HepG2 (cell line): ENCODE results near the gene AADACL4. TPM values are rescaled to one million over a fixed set of nuclear protein-coding genes. Genes with fewer than 3 reads are reported as not detected.

ENCODE experiments used
- ATAC-seq: fragments of 200-7000 bp; cut with Tn5 transposase; 3 replicates; pipeline ENCODE4 v1.9.1; 2020; ENCODE audit warnings: mild to moderate bottlenecking, moderate library complexity
- BruUV-seq: library from RNA; stranded (reverse); fragments of 400-500 nt; replicated peaks from 2 replicates; lab custom pipeline; 2021; lab: Mats Ljungman, UMichigan
- CTCF ChIA-PET: fragments of 300-600 bp; formaldehyde crosslinking; extraction: SDS; loops from one replicate; lab custom pipeline; 2021; ENCODE audit warnings: low total read pairs, inconsistent platforms, low intra/inter-chr PET ratio; lab: Yijun Ruan, JAX
- POLR2A ChIA-PET: fragments of 350-600 bp; sonication (Branson Sonifier 250); formaldehyde crosslinking; loops from one replicate; lab custom pipeline; 2020; ENCODE audit warnings: antibody characterized with exemption, inconsistent platforms; lab: Yijun Ruan, JAX
- DNase-seq: peaks from one replicate; pipeline ENCODE4 v3.0.0-alpha.2; 2015; ENCODE audit warnings: low spot score
- FAIRE-seq: peaks from 3 replicates; lab custom pipeline; 2011; peaks lifted over from hg19 to GRCh38; lab: Jason Lieb, UNC
- H2AFZ ChIP-seq: one replicate; pipeline ENCODE4 v1.6.1; 2011; ENCODE audit warnings: low read length, inconsistent platforms
- H3K27ac ChIP-seq: fragments of 300-600 bp; 3 replicates; pipeline ENCODE4 v1.8.0; 2011; ENCODE audit warnings: mixed run types, mild to moderate bottlenecking, mixed read lengths, low read length, inconsistent platforms; ENCODE audit not compliant: insufficient read depth; ENCODE audit errors: extremely low read length
- H3K27me3 ChIP-seq, 2 experiments: fragments of 200-600 bp in 1 of 2; 2 replicates in 1 of 2; 3 replicates in 1 of 2; pipeline versions ENCODE4 v1.6.0 to v1.8.0; 2011; ENCODE audit warnings: low read length in 2 of 2, mild to moderate bottlenecking in 2 of 2, moderate library complexity in 2 of 2, inconsistent platforms in 1 of 2; ENCODE audit not compliant: insufficient read depth in 2 of 2, control insufficient read depth in 1 of 2
- H3K36me3 ChIP-seq, 2 experiments: fragments of 200-600 bp in 1 of 2; replicated peaks in 1 of 2; 2 replicates in 1 of 2; 3 replicates in 1 of 2; pipeline versions ENCODE4 v1.5.1 to v1.8.0; 2011; ENCODE audit warnings: low read length in 2 of 2, inconsistent platforms in 1 of 2; ENCODE audit not compliant: insufficient read depth in 2 of 2, control insufficient read depth in 1 of 2
- H3K4me1 ChIP-seq: 2 replicates; pipeline ENCODE4 v1.5.1; 2012; ENCODE audit warnings: low read length, inconsistent platforms; ENCODE audit not compliant: insufficient read depth
- H3K4me2 ChIP-seq: 2 replicates; pipeline ENCODE4 v1.6.0; 2011; ENCODE audit warnings: low read depth, low read length, inconsistent platforms
- H3K4me3 ChIP-seq, 3 experiments: fragments of 200-600 bp in 1 of 3; sonication (generic), shearing (Covaris generic) in 1 of 3; replicated peaks in 1 of 3; 2 replicates each; pipeline ENCODE4 v1.5.1; 2011 to 2016; ENCODE audit warnings: low read length in 3 of 3, inconsistent platforms in 2 of 3, low read depth in 2 of 3, mild to moderate bottlenecking in 2 of 3, control low read depth in 1 of 3, mixed read lengths in 1 of 3; ENCODE audit not compliant: insufficient read depth in 1 of 3
- H3K79me2 ChIP-seq: one replicate; pipeline ENCODE4 v1.6.1; 2011; ENCODE audit warnings: low read length, inconsistent platforms; ENCODE audit not compliant: insufficient read depth
- H3K9ac ChIP-seq: 2 replicates; pipeline ENCODE4 v1.6.0; 2011; ENCODE audit warnings: mild to moderate bottlenecking, low read depth, low read length, inconsistent platforms; ENCODE audit not compliant: insufficient read depth
- H3K9me3 ChIP-seq: 2 replicates; pipeline ENCODE4 v1.5.1; 2012; ENCODE audit warnings: mild to moderate bottlenecking, low read length
- H4K20me1 ChIP-seq: 2 replicates; pipeline ENCODE4 v1.6.0; 2011; ENCODE audit warnings: inconsistent platforms, mild to moderate bottlenecking, low read length, moderate library complexity; ENCODE audit not compliant: insufficient read depth
- ATF7-NPFF ChIP-seq: sonication (generic); formaldehyde crosslinking; IDR thresholded peaks from 2 replicates; pipeline ENCODE4 v1.8.1; 2023; ENCODE audit warnings: mild to moderate bottlenecking, low read depth, missing genetic modification reagents, moderate library complexity
- FOXA1 ChIP-seq, 2 experiments: fragments of 450-650 bp in 1 of 2; sonication (generic) in 1 of 2; formaldehyde crosslinking in 1 of 2; IDR thresholded peaks; 2 replicates each; pipeline versions ENCODE4 v1.4.0 to v1.6.1; 2016 to 2020; ENCODE audit warnings: missing genetic modification reagents in 1 of 2
- SOX13 ChIP-seq, 3 experiments: fragments of 450-650 bp in 1 of 3; sonication (generic) in 1 of 3; formaldehyde crosslinking in 1 of 3; IDR thresholded peaks in 2 of 3; conservative IDR thresholded peaks in 1 of 3; 2 replicates each; pipeline versions ENCODE4 v1.5.0 to v1.6.1; 2016 to 2020; ENCODE audit warnings: antibody characterized with exemption in 1 of 3, mild to moderate bottlenecking in 1 of 3, missing compliant biosample characterization in 1 of 3, missing genetic modification reagents in 1 of 3, moderate library complexity in 1 of 3
- ZC3H13 ChIP-seq: sonication (generic); formaldehyde crosslinking; IDR thresholded peaks from 2 replicates; pipeline ENCODE4 v1.8.1; 2023; ENCODE audit warnings: mild to moderate bottlenecking, missing genetic modification reagents, moderate library complexity
- ZNF160 ChIP-seq: sonication (generic); formaldehyde crosslinking; IDR thresholded peaks from 2 replicates; pipeline ENCODE4 v1.8.0; 2022; ENCODE audit warnings: mild to moderate bottlenecking, inconsistent platforms, missing genetic modification reagents
- ZNF251 ChIP-seq: sonication (generic); formaldehyde crosslinking; IDR thresholded peaks from 2 replicates; pipeline ENCODE4 v1.9.0; 2021; ENCODE audit warnings: mild to moderate bottlenecking, missing genetic modification reagents
- ZNF317 ChIP-seq: sonication (generic); formaldehyde crosslinking; IDR thresholded peaks from 2 replicates; pipeline ENCODE4 v1.5.0; 2020; ENCODE audit warnings: mild to moderate bottlenecking, missing genetic modification reagents
- WGBS: methylation state at CpG from one replicate; pipeline ENCODE4 v1.1.6; 2017; ENCODE audit warnings: low lambda C conversion rate; 5-methylcytosine and 5-hydroxymethylcytosine counted together
- in situ Hi-C: cut with HindIII; loops from 2 replicates; pipeline ENCODE4 v1.10.0; 2017; ENCODE audit warnings: low pct_unique_long_range_greater_than_20kb; ENCODE audit not compliant: extremely low pct_ligation_motif_present
- intact Hi-C: fragments of 100-400 bp; cut with micrococcal nuclease; formaldehyde crosslinking; loops from one replicate; pipeline ENCODE4 v1.10.0; 2022; ENCODE audit not compliant: unreplicated experiment
- polyA plus RNA-seq, 8 experiments: library from polyadenylated mRNA; depleted of rRNA in 3 of 8; stranded (reverse) in 7 of 8; unstranded in 1 of 8; fragments of >200 nt; fragmentation: Illumina TruSeq in 4 of 8; extraction: Trizol in 4 of 8; gene quantifications; 2 replicates each; pipeline versions ENCODE4 v1.2.1 to v1.2.3, GENCODE V29; 2011 to 2016; ENCODE audit warnings: low read depth in 4 of 8, missing spikeins in 1 of 8, mixed read lengths in 1 of 8; ENCODE audit not compliant: insufficient read depth in 1 of 8
- total RNA-seq, 5 experiments: library from RNA; depleted of rRNA; stranded (reverse); fragments of >200 nt; fragmentation: Illumina TruSeq; extraction: Trizol; gene quantifications; 2 replicates each; pipeline ENCODE4 v1.2.3, GENCODE V29; 2016; ENCODE audit warnings: low read depth in 1 of 5
- TF ChIP-seq, protein P1 (sequence below): sonication (generic); formaldehyde crosslinking; conservative IDR thresholded peaks from 2 replicates; pipeline ENCODE4 v1.8.0; 2022; ENCODE audit warnings: mild to moderate bottlenecking, moderate library complexity, missing genetic modification reagents
- TF ChIP-seq, protein P2 (sequence below): sonication (generic); formaldehyde crosslinking; IDR thresholded peaks from 2 replicates; pipeline ENCODE4 v1.4.0; 2020; ENCODE audit warnings: missing genetic modification reagents

The AADACL4 gene
- total and polyA plus RNA-seq, 2 of the 13 experiments (the other 11 are each of a cell fraction or from before 2014, with no cell fraction given): not detected

DNA sequence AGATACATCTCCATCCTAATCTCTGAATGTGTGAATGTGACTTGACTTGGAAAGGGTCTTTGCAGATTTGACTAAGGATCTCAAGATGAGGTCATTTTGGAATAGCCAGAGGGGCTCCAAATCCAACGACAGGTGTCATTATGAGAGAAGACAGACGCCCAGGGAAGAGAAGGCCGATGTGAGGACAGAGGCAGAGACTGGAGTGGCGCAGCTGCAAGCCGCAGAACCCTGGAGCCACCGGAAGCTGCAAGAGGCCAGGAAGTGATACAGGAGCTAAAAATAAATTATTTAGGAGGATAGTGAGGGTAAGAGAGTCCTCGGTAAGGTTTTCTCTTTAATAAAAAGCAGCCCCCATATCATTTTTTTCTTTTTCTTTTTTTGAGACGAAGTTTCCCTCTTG lies 9.7 kb upstream of the AADACL4 start:
- H4K20me1 ChIP-seq: no peaks in the 10 kb centered on the region
- peaks cover 12% of the 10 kb centered on the region for H3K4me1 ChIP-seq
- H3K79me2 ChIP-seq: no peaks in the 10 kb centered on the region
- POLR2A ChIA-PET: interaction anchor here (1.2 kb wide), 1 partner anchor 15 kb away, joined by 3 read pairs; no protein-coding TSS in a partner anchor
- TF ChIP-seq ZNF160 (CRISPR knock-in tag): no peak
- FAIRE-seq (no peak), ATAC-seq (no peak), DNase-seq (no peak)
- H3K27ac ChIP-seq: no peak overlapping the region
- no peaks in the 10 kb centered on the region for H3K36me3 ChIP-seq
- H3K9ac ChIP-seq: no peak overlapping the region
- no peak overlapping the region for H3K4me3 ChIP-seq
- H2AFZ ChIP-seq: no peak overlapping the region
- H3K4me2 ChIP-seq: no peak overlapping the region
- WGBS: 56% methylated on average over 8 of the region's 8 CpGs
- no TSS peak for BruUV-seq
- peaks cover 0 to 11% of the 10 kb centered on the region in 2 experiments; a peak in 2 of 5 replicates for H3K27me3 ChIP-seq
- peaks cover 4% of the 10 kb centered on the region; the same call in 1 of the 2 replicates for H3K9me3 ChIP-seq
- CTCF ChIA-PET: no interaction called here
- intact Hi-C loops (no loop called here), in situ Hi-C loops (no loop called here)

DNA sequence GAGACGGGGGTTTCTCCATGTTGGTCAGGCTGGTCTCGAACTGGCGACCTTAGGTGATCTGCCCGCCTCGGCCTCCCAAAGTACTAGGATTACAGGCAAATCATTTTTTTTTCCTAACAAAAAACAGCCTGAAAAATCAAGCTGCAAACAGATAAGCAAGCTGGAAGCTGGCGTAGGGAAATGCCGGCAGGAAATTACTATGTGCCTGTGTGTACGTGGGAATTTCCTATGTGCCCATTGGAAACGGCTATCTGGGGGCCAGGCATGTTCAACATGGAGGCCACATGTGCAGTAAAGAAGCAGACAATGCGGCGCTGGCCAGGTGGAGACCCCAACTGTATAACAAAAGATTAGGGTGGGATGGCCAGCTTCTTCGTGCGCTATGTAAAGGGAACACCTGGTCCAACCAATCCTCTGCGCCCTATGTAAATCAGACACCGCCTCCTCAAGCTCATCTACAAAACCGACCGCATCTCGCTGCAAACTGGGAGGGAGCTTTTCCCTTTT lies 9.1 kb upstream of the AADACL4 start:
- WGBS: 74% methylated on average over 14 of the region's 18 CpGs
- no TSS peak for BruUV-seq

More for the DNA sequence above, 9.1 kb upstream of the AADACL4 start:
- intact Hi-C loops (no loop called here), in situ Hi-C loops (no loop called here)
- Histone ChIP-seq H2AFZ (no peak overlapping the region), H3K27me3 (peaks cover 0 to 11% of the 10 kb centered on the region in 2 experiments; a peak in 1 of 5 replicates), H3K36me3 (no peaks in the 10 kb centered on the region), H3K4me1 (peaks cover 12% of the 10 kb centered on the region), H3K9ac (no peak overlapping the region), H3K79me2 (no peaks in the 10 kb centered on the region), H3K4me3 (no peak overlapping the region), H3K9me3 (peaks cover 10% of the 10 kb centered on the region), H3K4me2 (no peak overlapping the region), H4K20me1 (no peaks in the 10 kb centered on the region), H3K27ac (no peak overlapping the region)
- ChIA-PET CTCF (no interaction called here), POLR2A (interaction anchor here (1.2 kb wide), 1 partner anchor 16 kb away, joined by 3 read pairs; no protein-coding TSS in a partner anchor)
- no peak for DNase-seq
- no peak for FAIRE-seq
- TF ChIP-seq, protein P1, sequence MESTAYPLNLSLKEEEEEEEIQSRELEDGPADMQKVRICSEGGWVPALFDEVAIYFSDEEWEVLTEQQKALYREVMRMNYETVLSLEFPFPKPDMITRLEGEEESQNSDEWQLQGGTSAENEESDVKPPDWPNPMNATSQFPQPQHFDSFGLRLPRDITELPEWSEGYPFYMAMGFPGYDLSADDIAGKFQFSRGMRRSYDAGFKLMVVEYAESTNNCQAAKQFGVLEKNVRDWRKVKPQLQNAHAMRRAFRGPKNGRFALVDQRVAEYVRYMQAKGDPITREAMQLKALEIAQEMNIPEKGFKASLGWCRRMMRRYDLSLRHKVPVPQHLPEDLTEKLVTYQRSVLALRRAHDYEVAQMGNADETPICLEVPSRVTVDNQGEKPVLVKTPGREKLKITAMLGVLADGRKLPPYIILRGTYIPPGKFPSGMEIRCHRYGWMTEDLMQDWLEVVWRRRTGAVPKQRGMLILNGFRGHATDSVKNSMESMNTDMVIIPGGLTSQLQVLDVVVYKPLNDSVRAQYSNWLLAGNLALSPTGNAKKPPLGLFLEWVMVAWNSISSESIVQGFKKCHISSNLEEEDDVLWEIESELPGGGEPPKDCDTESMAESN (CRISPR knock-in tag): no peak
- TF ChIP-seq ZC3H13 (CRISPR knock-in tag) (no peak), SOX13 (IDR thresholded peaks at IDR 0.05) (no peak), SOX13 (CRISPR knock-in tag; conservative IDR thresholded peaks at IDR 0.05 in 1 of 2, IDR thresholded peaks at IDR 0.05 in 1 of 2) (no peak), FOXA1 (IDR thresholded peaks at IDR 0.05) (no peak), FOXA1 (CRISPR knock-in tag; IDR thresholded peaks at IDR 0.05) (no peak), ATF7-NPFF (no peak), ZNF317 (CRISPR knock-in tag) (no peak), ZNF251 (CRISPR knock-in tag) (no peak)
- TF ChIP-seq, protein P2, sequence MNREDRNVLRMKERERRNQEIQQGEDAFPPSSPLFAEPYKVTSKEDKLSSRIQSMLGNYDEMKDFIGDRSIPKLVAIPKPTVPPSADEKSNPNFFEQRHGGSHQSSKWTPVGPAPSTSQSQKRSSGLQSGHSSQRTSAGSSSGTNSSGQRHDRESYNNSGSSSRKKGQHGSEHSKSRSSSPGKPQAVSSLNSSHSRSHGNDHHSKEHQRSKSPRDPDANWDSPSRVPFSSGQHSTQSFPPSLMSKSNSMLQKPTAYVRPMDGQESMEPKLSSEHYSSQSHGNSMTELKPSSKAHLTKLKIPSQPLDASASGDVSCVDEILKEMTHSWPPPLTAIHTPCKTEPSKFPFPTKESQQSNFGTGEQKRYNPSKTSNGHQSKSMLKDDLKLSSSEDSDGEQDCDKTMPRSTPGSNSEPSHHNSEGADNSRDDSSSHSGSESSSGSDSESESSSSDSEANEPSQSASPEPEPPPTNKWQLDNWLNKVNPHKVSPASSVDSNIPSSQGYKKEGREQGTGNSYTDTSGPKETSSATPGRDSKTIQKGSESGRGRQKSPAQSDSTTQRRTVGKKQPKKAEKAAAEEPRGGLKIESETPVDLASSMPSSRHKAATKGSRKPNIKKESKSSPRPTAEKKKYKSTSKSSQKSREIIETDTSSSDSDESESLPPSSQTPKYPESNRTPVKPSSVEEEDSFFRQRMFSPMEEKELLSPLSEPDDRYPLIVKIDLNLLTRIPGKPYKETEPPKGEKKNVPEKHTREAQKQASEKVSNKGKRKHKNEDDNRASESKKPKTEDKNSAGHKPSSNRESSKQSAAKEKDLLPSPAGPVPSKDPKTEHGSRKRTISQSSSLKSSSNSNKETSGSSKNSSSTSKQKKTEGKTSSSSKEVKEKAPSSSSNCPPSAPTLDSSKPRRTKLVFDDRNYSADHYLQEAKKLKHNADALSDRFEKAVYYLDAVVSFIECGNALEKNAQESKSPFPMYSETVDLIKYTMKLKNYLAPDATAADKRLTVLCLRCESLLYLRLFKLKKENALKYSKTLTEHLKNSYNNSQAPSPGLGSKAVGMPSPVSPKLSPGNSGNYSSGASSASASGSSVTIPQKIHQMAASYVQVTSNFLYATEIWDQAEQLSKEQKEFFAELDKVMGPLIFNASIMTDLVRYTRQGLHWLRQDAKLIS (CRISPR knock-in tag): no peak
- ATAC-seq: no peak
